Measurements from ENCODE around the gene ELP5.
"Not testable (repeated sequence)": the region's sequence is repeated elsewhere in the genome, so short reads cannot be mapped to it uniquely, and the experiment has no call there.

Gene ELP5

DNA sequence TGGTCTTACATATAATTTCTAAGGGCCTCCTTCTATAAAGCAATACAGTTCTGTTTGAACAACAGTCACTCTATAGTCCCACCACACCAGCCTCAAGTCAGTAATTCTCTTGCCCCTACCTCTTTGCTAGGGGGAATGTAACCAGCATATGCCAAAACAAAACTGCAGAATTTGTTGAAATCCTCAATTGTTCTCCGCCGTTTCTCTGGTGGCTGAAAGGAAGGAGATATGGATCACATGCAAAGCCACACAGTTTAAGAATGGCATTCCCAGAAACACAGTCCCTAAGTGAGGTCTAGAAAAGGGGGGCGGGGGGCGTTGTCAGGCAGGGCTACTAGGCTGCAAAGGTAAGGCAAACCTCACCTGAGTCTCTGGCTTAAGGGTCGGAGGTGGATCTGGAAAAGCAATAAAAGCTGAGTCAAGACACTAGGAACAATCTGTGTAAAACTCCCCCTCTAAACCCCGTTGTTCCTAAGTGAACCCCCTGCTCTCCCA lies 14.7 kb upstream of the ELP5 start:
- no peak for DNase-seq

DNA sequence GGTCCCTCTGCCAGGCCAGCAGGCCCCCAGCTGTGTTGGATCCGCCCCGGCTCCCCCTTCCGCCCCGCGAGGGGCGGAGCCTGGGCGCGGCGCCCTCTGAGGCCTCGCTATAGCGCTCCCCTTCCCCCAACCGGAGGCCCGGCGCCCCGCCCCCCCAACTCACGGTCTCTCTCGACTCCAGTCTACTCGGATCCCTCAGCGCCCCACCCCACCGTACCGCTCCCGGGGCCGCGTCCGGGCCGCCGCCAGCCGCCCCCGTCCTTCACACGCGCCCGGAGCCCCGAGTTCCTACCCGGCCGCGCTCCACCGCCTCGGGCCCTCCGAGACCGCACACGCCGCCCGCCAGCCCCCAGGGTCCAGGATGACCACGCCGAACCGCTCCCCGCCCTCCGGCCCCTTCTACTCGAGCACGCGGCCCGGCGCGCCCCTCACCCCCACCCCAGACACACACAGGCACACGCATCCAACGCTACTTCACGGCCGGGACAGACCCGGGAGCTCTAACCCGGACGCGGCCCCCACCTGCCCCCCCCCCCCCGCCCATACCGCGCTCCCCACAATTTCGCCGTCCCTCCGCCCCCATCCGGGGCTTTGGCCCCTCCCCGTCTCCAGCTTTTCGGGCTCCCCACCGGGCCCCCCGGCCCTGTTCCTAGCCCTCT lies 14.1 kb upstream of the ELP5 start:
- peak; percentile 86 for DNase-seq

GRCh38 chr17:7238420-7239090 lies 13.5 kb upstream of the ELP5 start:
- no peak for DNase-seq

DNA sequence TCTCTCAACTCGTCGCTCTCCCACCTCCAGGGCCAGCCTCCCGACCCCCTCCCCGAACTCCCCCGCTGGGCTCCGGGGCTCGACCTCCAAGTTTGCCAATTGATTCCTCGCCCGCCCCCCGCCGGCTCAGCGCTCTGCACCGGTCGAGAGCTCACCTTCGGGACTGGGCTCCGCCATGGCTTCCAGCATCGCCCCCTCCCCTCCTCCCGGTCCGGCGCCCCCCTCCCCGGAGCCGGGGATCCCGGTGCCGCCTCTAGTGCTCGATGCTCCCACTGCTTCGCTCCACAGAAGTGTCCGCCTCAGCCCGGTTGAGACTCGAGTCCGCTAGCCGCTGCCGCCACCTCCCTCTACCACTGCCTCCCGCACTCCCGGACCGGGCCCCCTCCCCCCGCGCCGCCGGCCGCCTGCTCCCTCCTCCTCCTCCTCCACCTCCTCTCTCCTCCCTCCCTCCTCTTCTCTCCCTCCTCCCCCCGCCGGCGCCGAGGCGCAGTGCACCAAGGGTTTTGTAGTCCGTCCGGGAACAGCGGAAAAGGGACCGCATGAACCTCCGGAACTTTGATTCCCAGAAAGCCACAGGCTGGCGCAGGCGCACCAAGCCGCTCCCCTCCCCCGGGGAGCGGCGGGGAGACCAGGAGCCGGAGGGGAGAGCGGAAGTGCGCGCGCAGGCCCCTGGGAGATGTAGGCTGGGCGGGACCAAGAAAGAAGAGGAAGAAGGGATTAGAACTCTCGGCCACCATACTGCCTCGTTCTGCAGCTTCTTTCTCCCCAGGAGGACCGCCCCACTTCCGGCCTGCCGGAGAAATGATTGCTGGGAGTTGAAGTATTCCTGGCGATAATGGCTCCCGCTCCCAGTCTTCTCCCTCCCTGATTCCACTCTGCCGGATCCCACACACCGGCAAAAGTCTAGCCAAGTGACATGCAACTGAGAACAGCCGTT lies 12.7 kb upstream of the ELP5 start, which contains the start of gene PHF23:
Gene PHF23 (minus strand): TSS at position 367 of the 937 bp plus-strand sequence. CDS start 178 bp downstream, at position 189.
- peak; percentile 97 for DNase-seq

DNA sequence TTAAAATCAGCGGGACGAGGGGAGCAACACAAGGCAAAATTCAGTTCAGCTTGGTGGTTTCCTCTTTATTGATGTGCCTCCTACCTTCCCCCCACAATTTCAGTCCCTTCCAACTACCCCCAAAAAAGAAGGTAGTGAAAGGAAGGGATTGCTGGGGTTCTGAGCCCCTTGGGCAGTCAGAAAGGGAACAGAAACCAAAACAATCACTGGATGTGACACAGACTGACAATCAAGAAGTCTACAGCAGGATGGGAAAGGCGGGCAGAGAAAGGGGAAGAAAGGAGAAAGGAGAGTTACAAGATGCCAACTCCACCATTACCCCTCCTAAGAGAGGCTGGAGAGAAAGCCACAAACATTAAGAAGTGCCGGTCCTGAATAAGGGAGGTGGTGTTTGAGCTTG lies 11.6 kb upstream of the ELP5 start:
- no peak for DNase-seq

DNA sequence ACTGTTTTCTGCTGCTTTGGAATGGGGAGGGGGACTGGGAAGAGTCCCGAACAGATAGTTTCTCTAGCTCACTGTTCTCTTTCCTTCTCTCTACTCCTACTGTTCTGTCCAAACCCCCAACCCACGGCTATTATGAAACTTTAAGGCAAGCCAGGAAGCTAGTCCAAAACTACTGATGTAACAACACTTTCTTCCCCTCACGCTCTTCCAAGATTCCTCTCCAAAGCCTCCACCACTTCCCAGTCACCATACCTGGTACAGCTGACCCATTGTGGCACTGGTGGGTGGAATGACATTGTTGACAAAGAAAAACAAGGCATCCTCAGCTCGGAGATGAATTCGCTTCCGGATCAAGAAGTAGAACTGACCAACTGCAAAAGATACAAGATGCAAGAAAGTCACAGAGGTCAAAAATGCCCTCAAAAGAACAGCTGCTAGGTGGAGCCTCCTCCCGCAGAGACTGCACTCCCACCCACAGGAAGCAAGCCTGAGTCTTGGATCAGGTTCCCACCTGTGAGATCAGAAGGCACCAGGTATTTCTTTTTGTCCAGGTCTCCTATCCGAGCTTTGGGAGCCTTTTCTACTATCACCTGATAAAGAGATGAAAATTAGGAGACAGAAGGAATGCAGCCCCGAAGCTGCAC lies 10.8 kb upstream of the ELP5 start:
- no peak for DNase-seq

DNA sequence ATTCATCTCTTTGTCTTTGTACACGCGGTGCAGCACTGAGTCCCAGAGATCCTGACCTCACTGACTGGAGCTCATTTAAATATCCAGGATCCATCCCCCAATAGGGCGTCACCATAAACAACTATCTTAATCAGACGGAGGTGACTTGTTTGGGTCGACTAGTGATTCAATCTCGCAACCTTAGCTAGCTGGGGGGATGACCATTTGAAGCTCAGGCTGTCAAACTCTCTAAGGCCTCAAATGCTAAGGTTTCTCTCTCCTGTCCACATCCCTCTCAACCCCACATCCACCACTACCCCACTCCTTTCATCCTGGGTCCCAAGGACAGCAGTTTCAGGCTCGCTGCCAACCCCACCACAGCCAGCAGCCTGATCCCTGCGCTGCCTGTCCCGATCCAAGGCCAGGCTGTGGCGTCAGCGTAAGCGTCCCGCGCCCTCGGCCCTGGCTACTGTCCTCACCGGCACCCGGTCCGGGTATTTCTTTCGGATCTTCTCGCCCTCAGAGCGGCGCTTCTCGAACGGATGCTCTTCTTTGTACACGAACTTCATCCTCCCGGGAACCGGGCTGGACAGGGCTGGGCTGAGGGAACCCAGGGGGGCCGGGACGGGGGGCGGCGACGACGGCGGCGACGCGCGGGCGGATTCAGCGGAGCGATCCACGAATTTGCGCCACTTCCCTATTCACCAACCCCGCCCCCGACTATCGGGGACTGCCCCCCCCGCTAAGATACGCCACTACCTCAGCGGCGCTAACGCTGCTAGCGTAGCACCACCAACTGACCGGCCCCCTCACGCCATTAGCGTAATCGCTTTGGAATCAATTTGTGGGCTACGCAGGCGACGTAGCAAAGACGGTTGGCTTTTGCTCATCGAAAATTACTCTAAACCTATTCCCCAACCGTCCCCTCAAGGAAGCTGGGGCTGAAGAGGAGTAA lies 10.0 kb upstream of the ELP5 start, which contains the start of gene GABARAP:
Gene GABARAP (minus strand): TSS at position 667 of the 934 bp plus-strand sequence. CDS start 119 bp downstream, at position 548.
- DNase-seq = peak; percentile 94

- peak; percentile 93 for DNase-seq
These were observed 9.1 kb upstream of the ELP5 start for GRCh38 chr17:7242717-7243452.

DNA sequence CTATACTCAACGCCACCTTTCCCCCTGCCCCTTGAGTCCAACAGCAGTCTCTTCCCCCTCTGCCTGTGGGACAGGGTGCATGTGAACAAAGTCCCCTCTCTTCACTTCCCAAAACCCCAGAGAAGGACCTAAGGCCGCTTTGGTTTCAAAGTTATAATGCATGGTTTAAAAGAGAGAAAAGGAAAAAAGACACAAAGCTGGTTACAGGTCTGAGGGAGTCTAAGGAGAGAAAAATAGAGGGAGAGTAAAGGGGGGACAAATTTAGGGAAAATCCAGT lies 8.6 kb upstream of the ELP5 start:
- no peak for DNase-seq

- DNase-seq = not testable (repeated sequence)
These were observed 8.2 kb upstream of the ELP5 start for GRCh38 chr17:7243838-7244237.

DNA sequence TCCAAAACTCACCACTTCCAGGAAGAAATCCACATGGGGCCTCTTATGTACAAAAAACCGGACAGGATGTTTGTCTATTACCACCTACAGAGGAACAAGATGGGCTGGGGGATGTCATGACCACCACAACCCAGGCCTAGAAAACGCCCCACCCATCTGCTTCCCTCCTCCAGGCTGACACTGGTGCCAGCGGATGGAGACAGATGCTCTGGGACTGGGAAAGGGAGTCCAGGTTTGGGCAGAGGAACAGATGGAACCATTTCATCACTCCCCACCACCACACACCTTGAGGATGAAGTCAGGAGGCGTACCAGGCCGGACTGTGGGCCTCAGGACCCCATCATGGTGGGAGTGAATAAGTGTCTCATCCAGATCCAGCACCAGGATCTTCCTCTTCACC lies 5.2 kb upstream of the ELP5 start:
- DNase-seq = no peak

- DNase-seq = no peak
These were observed 3.2 kb upstream of the ELP5 start for GRCh38 chr17:7248796-7249195.

- DNase-seq = no peak
These were observed 2.8 kb upstream of the ELP5 start for GRCh38 chr17:7249214-7249613.

GRCh38 chr17:7249830-7250229 lies 2.2 kb upstream of the ELP5 start:
- DNase-seq = no peak

- no peak for DNase-seq
These were observed 1.1 kb upstream of the ELP5 start for GRCh38 chr17:7250695-7251627.

DNA sequence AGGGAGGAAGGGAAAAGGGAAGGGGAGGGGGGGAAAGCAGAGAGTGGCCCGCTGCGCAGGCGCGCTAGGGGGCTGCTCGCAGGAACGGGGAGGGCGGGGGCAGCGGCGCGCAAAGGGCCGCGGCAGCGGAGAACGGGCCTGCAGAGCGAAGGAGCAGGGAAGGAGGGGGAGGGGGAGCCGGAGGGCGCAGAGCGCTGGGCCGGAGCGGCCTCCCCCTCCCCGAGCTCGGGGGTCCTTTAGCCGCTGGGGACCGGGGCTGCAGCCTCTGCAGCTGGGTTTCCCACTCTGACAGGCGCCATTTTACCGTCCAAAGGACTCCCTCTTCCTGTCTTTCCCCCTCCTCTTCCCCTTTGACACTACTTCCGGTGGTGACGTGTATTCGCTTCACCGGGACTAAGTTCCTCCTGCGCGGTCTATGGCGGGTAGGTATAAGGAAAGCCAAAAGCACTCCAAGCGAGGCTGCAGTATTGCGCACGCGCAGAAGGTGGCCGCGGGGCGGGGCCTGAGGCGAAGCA lies 297 bp upstream of the ELP5 start, which contains the start of gene CTDNEP1:
Gene CTDNEP1 (minus strand): TSS at position 74 of the 515 bp plus-strand sequence. CDS start 438 bp downstream, outside the sequence.
- DNase-seq = peak; percentile 99

DNA sequence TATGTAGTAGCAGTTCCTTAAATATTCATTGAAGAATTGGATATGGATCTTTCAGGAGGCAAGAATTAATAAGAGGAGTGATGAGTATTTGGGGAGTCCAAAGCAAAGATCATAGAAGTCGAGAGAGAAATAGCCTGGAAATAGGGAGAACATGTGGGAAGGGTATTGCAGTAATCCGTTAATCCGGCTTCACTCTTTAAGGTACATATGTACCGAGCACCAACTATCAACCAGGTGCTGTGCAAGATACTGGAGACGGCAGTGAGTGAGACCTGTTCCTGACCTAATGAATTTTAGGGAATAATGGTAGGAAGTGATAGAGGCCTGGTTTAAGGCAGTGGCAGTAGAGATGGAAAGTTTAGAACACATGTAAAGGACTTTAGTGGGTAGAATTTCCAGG lies 1.1 kb downstream of the ELP5 start:
- DNase-seq = no peak

GRCh38 chr17:7254511-7254910 lies 2.5 kb downstream of the ELP5 start:
- DNase-seq = no peak

DNA sequence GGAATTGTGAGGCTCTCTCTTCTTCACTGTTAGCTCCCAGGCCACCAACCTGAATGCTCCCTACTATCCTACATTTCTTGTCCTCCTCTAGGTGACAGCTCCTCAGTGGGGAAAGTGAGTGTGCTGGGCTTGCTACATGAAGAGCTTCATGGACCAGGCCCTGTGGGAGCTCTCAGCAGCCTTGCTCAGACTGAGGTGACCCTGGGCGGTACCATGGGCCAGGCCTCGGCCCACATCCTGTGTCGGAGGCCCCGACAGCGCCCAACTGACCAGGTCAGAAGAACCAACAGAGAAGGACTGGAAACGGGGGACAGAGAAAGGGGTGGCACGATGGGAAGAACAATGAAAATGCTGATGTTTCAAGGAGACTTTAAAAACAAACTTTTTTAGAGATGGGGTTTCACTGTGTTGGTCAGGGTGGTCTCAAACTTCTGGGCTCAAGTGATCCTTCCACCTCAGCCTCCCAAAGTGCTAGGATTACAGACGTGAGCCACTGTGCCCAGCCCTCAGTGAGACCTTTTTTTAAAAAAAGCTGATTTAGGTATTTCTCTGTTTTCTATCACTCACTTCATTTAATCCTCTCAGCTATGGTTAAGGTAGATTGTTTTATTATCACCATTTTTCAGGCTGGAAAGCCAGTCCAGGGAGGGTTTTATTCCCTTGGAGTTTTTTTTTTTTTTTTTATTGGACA lies 4.9 kb downstream of the ELP5 start:
- no peak for DNase-seq

All from stimulated activated CD4-positive, alpha-beta T cell treated with anti-CD3 and anti-CD28 coated beads, Interleukin-4, amount 100 ng/mL, for 24 hours (primary cell).